ENCODE results near the gene DPYD. TPM values are rescaled to one million over a fixed set of nuclear protein-coding genes. Genes with fewer than 3 reads are reported as not detected.

The DPYD gene
- total and polyA plus RNA-seq, 11 donors: 2.6 to 38.4 (median 7.8) TPM

GRCh38 chr1:97091679-97092078 lies 829.2 kb downstream of the DPYD start:
- ATAC-seq: no peak
- Histone ChIP-seq H3K36me3 (peaks cover 0 to 8% (median 0%) of the 10 kb centered on the region in 9 donors), H3K27ac (no peak overlapping the region), H3K4me1 (peaks cover 0 to 5% (median 0%) of the 10 kb centered on the region in 12 donors), H3K9me3 (no peaks in the 10 kb centered on the region), H3K4me3 (no peak overlapping the region), H3K27me3 (no peaks in the 10 kb centered on the region)
- TF ChIP-seq POLR2A (IDR thresholded peaks at IDR 0.05) (no peak), CTCF (IDR thresholded peaks at IDR 0.05) (no peak)
- DNase-seq: no peak
- intact Hi-C loops (cut with DNase I): no loop called here

GRCh38 chr1:97091263-97091662 lies 829.6 kb downstream of the DPYD start:
- TF ChIP-seq CTCF (IDR thresholded peaks at IDR 0.05): no peak
- TF ChIP-seq POLR2A (IDR thresholded peaks at IDR 0.05): no peak
- Histone ChIP-seq H3K4me1 (peaks cover 0 to 5% (median 0%) of the 10 kb centered on the region in 12 donors), H3K9me3 (no peaks in the 10 kb centered on the region), H3K36me3 (peaks cover 0 to 5% (median 0%) of the 10 kb centered on the region in 9 donors), H3K27me3 (no peaks in the 10 kb centered on the region), H3K4me3 (no peak overlapping the region), H3K27ac (no peak overlapping the region)
- ATAC-seq (no peak), DNase-seq (no peak)
- intact Hi-C loops (cut with DNase I): no loop called here
- WGBS, 4 donors: 70 to 80% (median 75%) methylated on average over 3 of the region's 3 CpGs

GRCh38 chr1:97090725-97091124 lies 830.1 kb downstream of the DPYD start:
- H3K9me3 ChIP-seq: no peaks in the 10 kb centered on the region
- TF ChIP-seq CTCF (IDR thresholded peaks at IDR 0.05) (no peak), POLR2A (IDR thresholded peaks at IDR 0.05) (no peak)
- no peak overlapping the region for H3K27ac ChIP-seq
- ATAC-seq: no peak
- WGBS, 4 donors: 82 to 90% (median 85%) methylated on average over 3 of the region's 3 CpGs
- H3K27me3 ChIP-seq: no peaks in the 10 kb centered on the region
- DNase-seq: no peak
- H3K4me1 ChIP-seq: peaks cover 0 to 5% (median 0%) of the 10 kb centered on the region in 12 donors
- intact Hi-C loops (cut with DNase I): no loop called here
- no peaks in the 10 kb centered on the region for H3K36me3 ChIP-seq
- no peak overlapping the region for H3K4me3 ChIP-seq

- Histone ChIP-seq H3K4me1 (peaks cover 0 to 5% (median 0%) of the 10 kb centered on the region in 12 donors), H3K36me3 (no peaks in the 10 kb centered on the region), H3K27me3 (no peaks in the 10 kb centered on the region), H3K9me3 (no peaks in the 10 kb centered on the region), H3K4me3 (no peak overlapping the region), H3K27ac (no peak overlapping the region)
- TF ChIP-seq POLR2A (IDR thresholded peaks at IDR 0.05) (no peak), CTCF (IDR thresholded peaks at IDR 0.05) (no peak)
- DNase-seq (no peak), ATAC-seq (no peak)
- WGBS, 4 donors: 77 to 83% (median 81%) methylated on average over 7 of the region's 7 CpGs
- intact Hi-C loops (cut with DNase I): no loop called here
Measured at GRCh38 chr1:97089173-97089572, 831.7 kb downstream of the DPYD start.
